GM23338 (cell line): ENCODE measurements around the gene ATF4.

ENCODE experiments used
- CTCF ChIP-seq, 2 experiments: fragments of 200-600 bp in 1 of 2; sonication (generic) in 1 of 2; conservative IDR thresholded peaks; 2 replicates each; pipeline versions ENCODE4 v1.5.1 to v1.6.1; 2016 to 2017; ENCODE audit warnings: antibody characterized with exemption in 2 of 2, low read depth in 2 of 2, mild to moderate bottlenecking in 2 of 2, moderate library complexity in 1 of 2
- EZH2 ChIP-seq: fragments of 200-600 bp; sonication (generic); IDR thresholded peaks from one replicate; pipeline ENCODE4 v1.8.0; 2017; ENCODE audit warnings: antibody characterized with exemption, mild to moderate bottlenecking, low read depth; ENCODE audit not compliant: unreplicated experiment
- POLR2AphosphoS5 ChIP-seq: IDR thresholded peaks from 2 replicates; pipeline ENCODE4 v1.6.1; 2016; ENCODE audit warnings: antibody characterized with exemption, low read depth
- REST ChIP-seq: IDR thresholded peaks from one replicate; pipeline ENCODE4 v1.6.1; 2018; ENCODE audit warnings: antibody characterized with exemption; ENCODE audit not compliant: unreplicated experiment

DNA sequence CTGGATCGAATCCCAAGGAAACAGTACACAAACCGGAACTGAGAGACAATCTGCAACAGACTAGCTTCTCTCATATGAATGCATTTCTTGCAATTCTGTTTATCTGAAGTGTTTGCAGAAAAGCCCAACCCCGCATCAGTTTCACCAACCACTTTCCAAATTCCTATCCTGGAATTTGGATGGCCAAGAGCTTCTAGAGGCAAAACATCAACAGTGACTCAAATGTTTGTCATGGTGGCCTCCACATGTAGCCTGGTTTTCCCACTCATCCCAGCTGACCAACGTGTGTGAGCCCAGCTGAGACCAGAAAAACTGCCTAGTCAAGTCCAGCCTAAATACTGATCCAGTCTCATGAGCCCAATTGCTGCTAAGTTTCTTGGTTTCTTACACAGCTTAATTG is 26.6 kb upstream of the ATF4 start:
- TF ChIP-seq EZH2 (no peak), CTCF (conservative IDR thresholded peaks at IDR 0.05; ENCODE audit: low read depth in 2 of 2) (no peak), POLR2AphosphoS5 (no peak), REST (no peak)
